Lower leg skin (tissue), 4 donors: ENCODE measurements around the gene WDFY2. TPM values are rescaled to one million over a fixed set of nuclear protein-coding genes. Genes with fewer than 3 reads are reported as not detected.

ENCODE experiments used
- DNase-seq, 2 donors: peaks; one replicate each; pipeline ENCODE4 v3.0.0-alpha.2; 2019; ENCODE audit warnings: low spot score in 2 of 2
- H3K4me3 ChIP-seq: fragments of 200-600 bp; sonication (generic); 2 replicates; pipeline ENCODE4 v1.5.1; 2017; ENCODE audit warnings: mild to moderate bottlenecking, low read depth; ENCODE audit not compliant: poor library complexity, severe bottlenecking
- POLR2A ChIP-seq, 2 donors: fragments of 450-650 bp; IDR thresholded peaks; one replicate each; pipeline ENCODE4 v1.6.1; 2016 to 2017; ENCODE audit warnings: antibody characterized with exemption in 2 of 2, mild to moderate bottlenecking in 1 of 2, moderate library complexity in 1 of 2
- WGBS, 2 donors: methylation state at CpG; one replicate each; pipeline ENCODE4 v1.1.5; 2018; 5-methylcytosine and 5-hydroxymethylcytosine counted together
- intact Hi-C: fragments of 100-400 bp; cut with DNase I; formaldehyde crosslinking; loops from one replicate; pipeline ENCODE4 v1.15.0; 2023; ENCODE audit warnings: low total_unique reads
- total RNA-seq, 4 donors: library from RNA; depleted of rRNA; stranded (reverse); fragments of >200 nt; gene quantifications; one replicate each; pipeline ENCODE4 v1.1.0, GENCODE V29; 2016
- TF ChIP-seq, protein P1 (sequence below), 3 donors: fragments of 450-650 bp; IDR thresholded peaks; one replicate each; pipeline ENCODE4 v1.5.1; 2016; ENCODE audit warnings: antibody characterized with exemption in 3 of 3, mild to moderate bottlenecking in 3 of 3, moderate library complexity in 2 of 3

WDFY2 gene
- total RNA-seq, 4 donors from 2014 or later = 20.1 to 40.3 (median 22.4) TPM

DNA sequence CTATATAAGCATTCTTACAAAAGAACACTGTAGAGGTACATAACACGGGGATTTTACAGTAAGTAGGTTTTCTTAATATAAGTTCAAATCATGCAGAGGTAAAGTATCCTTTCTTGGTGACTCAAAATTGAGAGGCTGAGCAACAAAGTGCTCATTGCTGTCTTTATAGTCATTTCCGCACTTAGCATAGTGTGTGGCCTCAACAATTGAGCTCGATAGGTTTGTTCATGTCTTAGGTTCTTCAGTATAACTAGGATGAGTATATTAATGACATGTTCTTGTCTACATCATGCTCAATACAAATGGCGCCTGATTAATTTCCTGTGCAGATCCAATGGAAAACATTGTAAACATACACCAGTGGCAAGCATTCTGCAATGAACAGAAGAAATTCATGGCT lies 1.4 kb downstream of the WDFY2 start:
- WGBS, 2 donors = 33 to 41% methylated on average over 4 of the region's 4 CpGs
- intact Hi-C loops = loop anchor here (10.0 kb wide), 1 partner anchor 131 kb away; the partner anchor contains the start of gene INTS6
- H3K4me3 ChIP-seq = peak overlapping the region; percentile 99
- no peak for TF ChIP-seq POLR2A (IDR thresholded peaks at IDR 0.05)
- TF ChIP-seq, protein P1, sequence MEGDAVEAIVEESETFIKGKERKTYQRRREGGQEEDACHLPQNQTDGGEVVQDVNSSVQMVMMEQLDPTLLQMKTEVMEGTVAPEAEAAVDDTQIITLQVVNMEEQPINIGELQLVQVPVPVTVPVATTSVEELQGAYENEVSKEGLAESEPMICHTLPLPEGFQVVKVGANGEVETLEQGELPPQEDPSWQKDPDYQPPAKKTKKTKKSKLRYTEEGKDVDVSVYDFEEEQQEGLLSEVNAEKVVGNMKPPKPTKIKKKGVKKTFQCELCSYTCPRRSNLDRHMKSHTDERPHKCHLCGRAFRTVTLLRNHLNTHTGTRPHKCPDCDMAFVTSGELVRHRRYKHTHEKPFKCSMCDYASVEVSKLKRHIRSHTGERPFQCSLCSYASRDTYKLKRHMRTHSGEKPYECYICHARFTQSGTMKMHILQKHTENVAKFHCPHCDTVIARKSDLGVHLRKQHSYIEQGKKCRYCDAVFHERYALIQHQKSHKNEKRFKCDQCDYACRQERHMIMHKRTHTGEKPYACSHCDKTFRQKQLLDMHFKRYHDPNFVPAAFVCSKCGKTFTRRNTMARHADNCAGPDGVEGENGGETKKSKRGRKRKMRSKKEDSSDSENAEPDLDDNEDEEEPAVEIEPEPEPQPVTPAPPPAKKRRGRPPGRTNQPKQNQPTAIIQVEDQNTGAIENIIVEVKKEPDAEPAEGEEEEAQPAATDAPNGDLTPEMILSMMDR (IDR thresholded peaks at IDR 0.05) = no peak
- DNase-seq = no peak

DNA sequence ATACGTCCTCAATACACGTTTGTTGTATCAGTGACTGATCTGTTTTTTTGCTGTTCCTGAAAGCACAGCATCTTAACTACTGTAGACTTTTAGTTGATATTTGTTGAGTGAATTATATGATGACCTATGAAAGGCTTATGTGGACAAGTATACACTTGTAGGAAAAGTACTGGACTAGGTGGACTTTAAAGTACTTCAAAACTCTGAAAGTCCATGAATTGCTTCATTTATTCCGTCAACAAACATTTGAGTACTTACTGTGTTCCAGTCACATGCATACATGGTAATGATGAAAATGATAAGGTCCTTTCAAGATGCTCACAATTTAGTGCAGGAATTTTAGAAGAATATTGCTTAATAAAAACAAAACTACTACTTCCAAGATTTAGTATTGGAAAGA lies 3.1 kb downstream of the WDFY2 start:
- no peak overlapping the region for H3K4me3 ChIP-seq
- 67 to 72% methylated on average over 3 of the region's 3 CpGs for WGBS, 2 donors
- intact Hi-C loops = loop anchor here (10.0 kb wide), 1 partner anchor 133 kb away; the partner anchor contains the start of gene INTS6
- no peak for DNase-seq
- TF ChIP-seq, protein P1 (IDR thresholded peaks at IDR 0.05) = no peak
- TF ChIP-seq POLR2A (IDR thresholded peaks at IDR 0.05) = no peak

DNA sequence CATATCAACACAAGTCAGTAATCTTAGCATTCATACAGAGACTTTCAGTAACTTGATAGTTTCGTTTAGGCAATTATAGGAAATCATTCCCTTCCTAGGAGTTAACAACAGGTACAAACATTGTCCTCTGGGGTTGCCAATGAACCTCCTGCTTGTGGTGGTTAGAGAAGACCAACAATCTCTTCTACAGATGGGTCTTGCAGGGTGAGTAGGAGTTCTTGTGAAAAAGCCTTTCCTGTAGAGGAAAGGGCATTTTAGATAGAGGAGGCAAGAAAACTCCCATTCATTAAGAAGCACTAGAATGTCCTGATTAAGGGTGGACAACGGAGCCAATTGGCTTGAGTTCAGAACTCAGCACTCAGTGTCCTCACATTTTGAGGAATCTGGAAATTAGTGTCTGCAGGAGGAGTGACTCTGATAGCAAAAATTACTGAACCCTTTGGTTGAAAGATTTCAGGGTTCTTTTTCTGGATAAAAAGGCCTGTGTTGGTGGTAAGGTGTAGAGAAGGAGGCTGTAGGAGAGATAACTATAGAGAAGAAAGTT lies 4.2 kb downstream of the WDFY2 start:
- 58% methylated on average over 2 of the region's 2 CpGs for WGBS, 2 donors
- no peak overlapping the region for H3K4me3 ChIP-seq
- DNase-seq = no peak
- no peak for TF ChIP-seq POLR2A (IDR thresholded peaks at IDR 0.05)
- TF ChIP-seq, protein P1 (IDR thresholded peaks at IDR 0.05) = no peak
- intact Hi-C loops = loop anchor here (10.0 kb wide), 1 partner anchor 134 kb away; the partner anchor contains the start of gene INTS6

DNA sequence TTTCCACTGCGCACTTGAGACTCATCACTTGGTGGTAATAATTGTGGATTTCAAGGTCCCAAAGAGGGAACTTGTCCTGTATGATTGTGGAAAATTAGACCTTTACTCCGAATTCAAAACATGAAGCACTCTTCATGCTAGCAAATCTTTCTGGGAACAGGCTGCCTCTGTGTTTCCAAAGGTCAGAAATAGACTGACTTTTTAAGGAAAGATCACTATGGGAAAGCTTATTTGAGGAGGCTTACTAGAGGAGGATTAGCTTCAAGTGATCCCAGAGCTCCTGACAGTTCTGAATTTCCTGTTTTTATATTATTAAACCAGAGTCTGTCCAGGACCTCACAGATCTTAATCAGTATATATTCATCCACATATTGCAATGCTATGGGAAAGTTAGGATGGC lies 5.5 kb downstream of the WDFY2 start:
- intact Hi-C loops = loop anchor here (10.0 kb wide), 2 partner anchors 135 to 155 kb away; partner anchors contain the start of gene INTS6
- no peak for TF ChIP-seq POLR2A (IDR thresholded peaks at IDR 0.05)
- TF ChIP-seq, protein P1 (IDR thresholded peaks at IDR 0.05) = no peak
- WGBS, 2 donors = 65 to 67% methylated on average over 2 of the region's 2 CpGs

DNA sequence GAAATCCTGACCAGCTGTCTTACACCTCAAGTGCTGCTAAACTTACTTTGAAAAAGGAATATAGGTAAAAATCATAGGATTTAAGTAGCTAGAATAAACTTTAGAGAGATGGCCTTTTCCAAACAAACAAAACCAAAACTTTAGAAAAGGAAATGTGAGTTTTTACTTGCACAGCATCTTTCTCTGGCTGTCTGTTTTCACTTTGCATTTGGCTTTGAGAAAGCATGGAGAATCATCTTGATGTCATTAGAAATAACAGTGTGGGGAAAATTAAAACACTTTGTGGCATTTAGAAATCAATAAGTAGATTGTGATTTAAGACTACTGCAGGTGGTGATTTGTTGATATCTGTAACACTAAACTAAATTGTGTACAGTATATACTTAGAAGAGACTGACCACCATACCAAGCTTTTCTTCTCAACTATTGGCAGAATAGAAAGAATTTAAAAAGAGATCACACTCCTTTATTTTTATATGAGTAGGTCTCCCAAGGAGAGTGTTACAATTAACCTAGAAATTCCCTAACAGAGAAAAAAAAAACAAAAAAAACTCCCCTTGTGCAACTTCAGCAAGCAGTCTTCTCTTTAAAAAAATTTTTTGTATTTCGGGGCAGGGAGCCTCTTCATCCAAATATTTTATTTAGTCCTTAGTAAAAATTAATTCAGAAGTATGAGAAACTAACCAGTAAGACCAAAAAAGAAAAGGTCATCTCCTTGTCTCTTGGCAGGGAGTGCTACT lies 6.1 kb downstream of the WDFY2 start:
- WGBS, 2 donors = 26 to 32% methylated on average over 1 of the region's 1 CpG
- DNase-seq = no peak
- TF ChIP-seq, protein P1 (IDR thresholded peaks at IDR 0.05) = no peak
- no peak for TF ChIP-seq POLR2A (IDR thresholded peaks at IDR 0.05)
- no peak overlapping the region for H3K4me3 ChIP-seq
- intact Hi-C loops = loop anchor here (10.0 kb wide), 1 partner anchor 154 kb away; no protein-coding TSS in a partner anchor

More for the DNA sequence above, 5.5 kb downstream of the WDFY2 start:
- no peak overlapping the region for H3K4me3 ChIP-seq
- DNase-seq = no peak
